Hair follicular keratinocyte (primary cell): ENCODE results near the gene SNX17. TPM values are rescaled to one million over a fixed set of nuclear protein-coding genes. Genes with fewer than 3 reads are reported as not detected.

ENCODE experiments used
- total RNA-seq: library from RNA; depleted of rRNA; stranded (reverse); fragments of >200 nt; gene quantifications from 2 replicates; pipeline ENCODE4 v1.2.3, GENCODE V29; 2015

SNX17 gene, protein sequence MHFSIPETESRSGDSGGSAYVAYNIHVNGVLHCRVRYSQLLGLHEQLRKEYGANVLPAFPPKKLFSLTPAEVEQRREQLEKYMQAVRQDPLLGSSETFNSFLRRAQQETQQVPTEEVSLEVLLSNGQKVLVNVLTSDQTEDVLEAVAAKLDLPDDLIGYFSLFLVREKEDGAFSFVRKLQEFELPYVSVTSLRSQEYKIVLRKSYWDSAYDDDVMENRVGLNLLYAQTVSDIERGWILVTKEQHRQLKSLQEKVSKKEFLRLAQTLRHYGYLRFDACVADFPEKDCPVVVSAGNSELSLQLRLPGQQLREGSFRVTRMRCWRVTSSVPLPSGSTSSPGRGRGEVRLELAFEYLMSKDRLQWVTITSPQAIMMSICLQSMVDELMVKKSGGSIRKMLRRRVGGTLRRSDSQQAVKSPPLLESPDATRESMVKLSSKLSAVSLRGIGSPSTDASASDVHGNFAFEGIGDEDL
- 98.4 and 103 TPM in 2 replicates for total RNA-seq

DNA sequence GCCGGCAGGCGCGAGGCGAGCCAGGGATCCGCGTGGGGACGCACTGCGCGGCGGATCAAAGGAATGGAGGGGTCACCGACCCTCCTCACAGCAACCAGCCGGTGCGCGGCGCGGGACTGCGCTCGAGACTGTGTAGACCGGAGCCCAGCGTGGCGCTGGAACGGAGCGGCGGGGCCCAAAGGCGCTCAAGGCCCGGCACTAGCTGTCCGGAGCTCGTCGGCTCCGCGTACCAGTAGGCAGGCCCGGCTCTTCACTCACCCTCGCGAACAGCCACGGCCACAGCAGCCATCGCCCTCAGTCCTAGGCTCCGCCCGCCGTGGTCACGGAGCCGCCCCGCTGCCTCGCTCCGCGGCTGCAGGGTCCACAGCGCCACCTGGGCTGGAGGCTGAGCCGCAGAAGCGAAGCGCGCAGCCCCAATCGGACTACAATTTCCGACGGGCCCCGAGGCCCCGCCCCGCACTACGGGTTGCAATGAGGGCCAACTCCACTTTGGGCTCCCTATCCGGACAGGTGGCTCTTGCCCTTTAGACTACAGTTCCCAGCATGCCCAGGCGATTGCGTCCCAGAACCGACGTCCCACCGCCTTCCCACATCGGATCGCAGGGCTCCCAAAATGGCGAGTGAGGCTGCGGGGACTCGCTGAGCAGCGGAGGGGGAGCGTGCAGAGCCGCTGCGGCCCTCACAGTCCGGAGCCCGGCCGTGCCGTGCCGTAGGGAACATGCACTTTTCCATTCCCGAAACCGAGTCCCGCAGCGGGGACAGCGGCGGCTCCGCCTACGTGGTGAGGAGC is at the start of gene SNX17, which contains the start of gene EIF2B4:
Gene SNX17 (plus strand): TSS at position 591 of the 790 bp plus-strand sequence. CDS start 128 bp downstream, at position 719.
Gene EIF2B4 (minus strand): TSS at position 313 of the 790 bp plus-strand sequence. CDS start 24 bp downstream, at position 289.

DNA sequence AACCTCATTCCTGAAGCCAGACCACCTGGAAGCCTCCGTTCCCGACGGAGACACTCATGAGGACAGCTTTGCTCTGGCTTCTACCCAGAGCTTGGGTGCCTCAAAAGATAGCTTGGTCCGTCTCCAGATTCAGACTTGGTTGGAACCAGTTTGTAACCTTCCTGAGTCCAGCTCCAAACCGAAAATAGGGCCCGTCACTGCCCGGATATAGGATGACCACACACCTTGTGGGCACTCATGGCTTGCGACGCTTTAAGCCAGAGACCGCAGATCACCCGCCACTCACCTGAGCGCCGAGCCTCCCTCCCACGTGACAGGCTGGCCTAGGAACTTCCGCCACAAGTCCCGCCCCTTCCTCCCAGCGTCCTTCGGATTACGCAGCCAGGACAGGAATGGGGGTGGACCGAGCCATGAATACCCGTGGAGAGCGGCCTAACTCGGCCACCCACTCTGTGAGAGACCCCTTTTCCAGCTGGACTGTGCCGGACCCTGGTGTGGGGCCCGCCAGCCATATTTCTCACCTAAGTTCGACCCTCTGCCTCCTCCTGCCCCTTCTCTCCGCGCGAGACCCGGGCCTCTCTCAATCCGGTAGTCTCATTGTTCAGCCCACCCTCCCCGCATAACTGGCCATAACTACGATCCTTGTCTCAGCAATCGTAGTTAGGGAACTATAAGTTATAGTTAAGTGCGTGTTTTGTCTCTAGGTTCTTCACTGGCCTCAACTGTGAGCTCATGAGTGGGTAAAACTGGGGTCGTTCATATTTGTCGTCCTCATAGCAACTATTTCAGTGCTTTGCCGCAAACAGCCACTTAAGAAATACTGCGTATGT is 47.4 kb upstream of the SNX17 start, which contains the start of gene MPV17:
Gene MPV17 (minus strand): TSS at position 332 of the 830 bp plus-strand sequence. CDS start 580 bp downstream, outside the sequence.

DNA sequence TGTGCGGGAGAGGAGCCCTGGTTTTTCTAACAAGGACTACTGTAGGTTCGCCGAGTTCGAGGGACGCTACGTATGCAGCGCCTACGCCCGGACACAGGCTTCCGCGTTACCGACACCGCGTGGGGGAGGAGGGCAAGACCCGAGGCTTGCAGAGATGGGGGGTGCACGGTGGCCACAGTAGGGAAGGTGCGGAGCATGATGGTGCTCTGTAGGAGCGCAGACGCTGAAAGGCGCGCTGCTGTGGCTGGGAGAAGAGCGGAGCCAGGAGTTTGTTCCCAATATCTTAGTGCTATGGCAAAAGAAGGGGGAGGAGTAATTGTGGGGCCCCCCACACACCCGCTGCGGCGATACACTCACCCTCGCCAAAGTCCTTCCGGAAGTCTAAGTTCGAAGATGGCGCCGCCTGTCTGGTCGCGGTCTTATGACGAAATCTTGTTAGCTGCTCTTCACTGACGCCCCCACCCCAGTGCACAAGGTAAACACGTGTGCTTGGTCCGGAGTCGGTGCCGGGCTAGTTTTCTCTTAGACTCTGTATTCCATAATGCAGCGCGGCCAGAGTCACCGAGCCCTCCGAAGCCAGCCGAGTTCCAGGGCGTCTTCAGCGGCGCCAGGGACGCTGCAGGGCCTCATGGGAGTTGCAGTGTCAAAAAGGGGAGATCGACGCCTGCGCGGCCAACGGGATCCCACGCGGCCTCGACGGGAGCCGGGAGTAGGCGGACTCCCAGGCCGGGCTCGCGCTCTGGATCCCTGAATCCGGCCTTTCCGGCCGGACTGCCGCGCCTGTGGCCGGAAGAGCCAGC is 13.8 kb upstream of the SNX17 start, which contains the start of gene GTF3C2:
Gene GTF3C2 (minus strand): TSS at position 383 of the 800 bp plus-strand sequence. CDS start 13,210 bp downstream, outside the sequence.

DNA sequence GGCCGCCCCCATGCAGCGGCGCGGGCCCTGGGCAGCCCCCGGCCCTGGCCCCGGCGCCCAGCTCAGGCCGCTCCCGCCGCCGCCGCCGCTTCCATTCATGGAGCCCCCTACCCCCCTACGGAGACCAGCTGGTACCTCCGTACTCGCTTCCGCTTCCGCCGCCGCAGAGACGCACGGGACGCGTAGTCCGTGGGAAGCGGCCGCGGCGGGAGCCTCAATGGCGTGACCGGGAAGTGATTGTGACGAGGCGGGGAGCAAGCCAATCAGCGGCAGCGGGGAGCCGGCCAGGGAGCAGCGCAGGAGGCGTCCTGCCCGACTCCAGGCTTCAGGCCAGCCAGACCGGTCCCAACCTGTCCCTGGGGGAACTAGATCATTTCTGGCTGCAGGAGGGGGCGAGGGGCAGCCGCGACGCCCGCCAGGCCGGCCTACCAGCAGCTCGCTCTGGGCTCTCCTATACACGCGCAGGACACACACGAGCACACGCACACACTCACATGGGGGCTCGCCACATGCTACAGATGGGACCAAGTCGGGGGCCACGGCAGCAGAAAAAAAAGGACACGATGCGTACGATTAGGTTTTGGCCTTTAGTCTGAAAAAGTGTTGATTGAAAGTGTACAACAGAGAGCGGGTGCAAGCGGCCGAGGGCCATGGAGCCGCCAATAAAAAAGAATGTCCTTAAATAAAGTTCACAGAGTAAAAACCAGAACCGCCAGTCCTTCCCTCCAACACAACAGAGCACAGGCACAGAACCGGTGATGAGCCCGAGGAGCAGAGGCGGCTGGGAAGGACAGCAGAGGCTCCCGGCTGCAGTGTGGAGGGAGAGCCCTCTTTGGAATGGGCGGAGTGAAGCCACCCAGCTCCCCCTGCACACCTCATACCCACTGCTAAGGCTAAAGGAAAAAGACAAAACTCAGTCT is 10.5 kb downstream of the SNX17 start, which contains the start of gene ZNF513:
Gene ZNF513 (minus strand): TSS at position 109 of the 920 bp plus-strand sequence. CDS start 208 bp downstream, outside the sequence.

DNA sequence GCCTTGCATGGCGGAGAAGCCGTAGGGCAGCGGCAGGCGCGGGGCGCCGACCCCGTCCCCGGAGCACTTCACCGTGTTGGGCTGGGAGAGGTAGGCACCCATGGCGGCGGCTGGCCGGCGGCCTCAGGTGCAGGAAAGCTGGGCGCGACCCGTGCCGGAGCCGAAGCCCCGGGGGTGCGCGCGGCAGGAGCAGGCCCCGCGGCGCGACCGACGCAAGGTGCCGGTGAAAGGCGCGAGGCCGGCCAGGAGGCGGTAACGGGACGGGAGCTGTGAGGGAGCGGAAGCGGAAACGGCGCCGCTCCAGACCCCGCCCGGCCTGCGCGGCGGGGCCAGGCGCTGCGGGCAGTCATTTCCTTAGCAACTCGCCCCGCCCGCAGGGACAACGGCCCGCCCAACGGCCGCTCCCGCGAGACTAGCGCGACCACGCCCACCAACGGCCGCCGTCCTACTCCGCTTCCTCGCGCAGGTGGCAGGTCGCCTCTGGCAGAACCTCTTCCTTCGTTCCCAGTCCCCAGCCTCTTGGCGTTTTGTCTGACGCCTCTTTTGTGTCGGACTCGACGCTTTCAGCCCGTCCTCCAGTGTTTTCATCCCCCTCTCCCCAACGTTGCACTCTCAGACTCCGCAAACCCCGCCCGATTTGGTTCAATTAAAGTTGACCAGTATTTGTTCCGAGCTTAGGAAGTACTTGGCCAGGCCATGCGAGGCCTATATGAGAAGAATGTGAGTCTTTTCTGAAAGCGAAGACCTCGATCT is 39.1 kb downstream of the SNX17 start, which contains the start of gene PPM1G:
Gene PPM1G (minus strand): TSS at position 271 of the 753 bp plus-strand sequence. CDS start 169 bp downstream, at position 102.

Other genes starting within 250 kb of the SNX17 start
- gene ABHD1, start 246.8 kb upstream of the SNX17 start, total RNA-seq = not detected in 2 replicates
- 69.1 and 81.2 TPM in 2 replicates for gene PREB, start 236.0 kb upstream of the SNX17 start, total RNA-seq
- not detected in 2 replicates for gene PRR30, start 231.2 kb upstream of the SNX17 start, total RNA-seq
- 0.04 TPM in 1 of 2 replicates, not detected in the other for gene TCF23, start 221.6 kb upstream of the SNX17 start, total RNA-seq
- 159 and 171 TPM in 2 replicates for gene ATRAID, start 158.6 kb upstream of the SNX17 start, total RNA-seq
- 21.2 and 49.7 TPM in 2 replicates for gene SLC5A6, start 158.3 kb upstream of the SNX17 start, total RNA-seq
- gene CAD, start 153.2 kb upstream of the SNX17 start, total RNA-seq = 33.9 and 59.3 TPM in 2 replicates
- not detected in 2 replicates for gene SLC30A3, start 107.6 kb upstream of the SNX17 start, total RNA-seq
- not detected in 2 replicates for gene DNAJC5G, start 95.2 kb upstream of the SNX17 start, total RNA-seq
- not detected in 2 replicates for gene TRIM54, start 88.2 kb upstream of the SNX17 start, total RNA-seq
- gene UCN, start 62.2 kb upstream of the SNX17 start, total RNA-seq = 0.23 and 2.1 TPM in 2 replicates
- gene MPV17, start 47.5 kb upstream of the SNX17 start, total RNA-seq = 96.3 and 110 TPM in 2 replicates
- gene GTF3C2, start 13.9 kb upstream of the SNX17 start, total RNA-seq = 34.4 and 42.2 TPM in 2 replicates
- gene EIF2B4, start 278 bp upstream of the SNX17 start, total RNA-seq = 22.7 and 35.1 TPM in 2 replicates
- 9.4 and 15.5 TPM in 2 replicates for gene ZNF513, start 10.1 kb downstream of the SNX17 start, total RNA-seq
- gene PPM1G, start 39.0 kb downstream of the SNX17 start, total RNA-seq = 100 and 162 TPM in 2 replicates
- gene NRBP1, start 58.0 kb downstream of the SNX17 start, total RNA-seq = 63.0 and 80.8 TPM in 2 replicates
- 29.4 and 52.9 TPM in 2 replicates for gene KRTCAP3, start 71.8 kb downstream of the SNX17 start, total RNA-seq
- gene IFT172, start 119.1 kb downstream of the SNX17 start, total RNA-seq = 6.1 and 6.4 TPM in 2 replicates
- gene FNDC4, start 124.6 kb downstream of the SNX17 start, total RNA-seq = 11.5 and 20.4 TPM in 2 replicates
- not detected in 2 replicates for gene GCKR, start 126.2 kb downstream of the SNX17 start, total RNA-seq
- 11.6 and 30.7 TPM in 2 replicates for gene ZNF512, start 212.4 kb downstream of the SNX17 start, total RNA-seq